ENCODE data around the gene FUOM.

FUOM gene

DNA sequence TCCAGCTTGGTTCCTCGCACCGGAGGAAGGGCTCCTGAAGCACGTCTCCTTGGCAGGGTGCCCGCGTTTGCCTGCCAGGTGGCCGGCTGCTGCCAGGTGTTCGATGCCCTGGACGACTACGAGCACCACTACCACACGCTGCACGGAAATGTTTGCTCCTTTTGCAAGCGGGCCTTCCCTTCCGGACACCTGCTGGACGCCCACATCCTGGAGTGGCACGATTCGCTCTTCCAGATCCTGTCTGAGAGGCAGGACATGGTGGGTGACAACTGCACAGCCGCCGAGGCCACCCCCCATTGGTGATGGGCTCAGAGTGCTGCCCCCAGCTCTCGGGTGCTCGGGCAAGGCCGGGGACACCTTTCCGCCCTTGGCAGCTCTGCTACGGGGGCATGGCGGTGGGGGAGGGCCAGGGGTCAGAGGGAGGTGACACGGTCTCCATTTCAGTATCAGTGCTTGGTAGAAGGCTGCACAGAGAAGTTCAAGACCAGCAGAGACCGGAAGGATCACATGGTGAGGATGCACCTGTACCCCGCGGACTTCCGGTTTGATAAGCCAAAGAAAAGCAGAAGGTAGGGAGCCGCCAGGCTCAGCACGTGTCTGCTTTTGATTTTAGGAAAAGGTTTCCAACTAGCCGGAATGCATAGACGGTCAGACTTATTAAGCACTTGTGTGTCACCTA is 48.0 kb downstream of the FUOM start:
- DNase-seq = no peak

DNA sequence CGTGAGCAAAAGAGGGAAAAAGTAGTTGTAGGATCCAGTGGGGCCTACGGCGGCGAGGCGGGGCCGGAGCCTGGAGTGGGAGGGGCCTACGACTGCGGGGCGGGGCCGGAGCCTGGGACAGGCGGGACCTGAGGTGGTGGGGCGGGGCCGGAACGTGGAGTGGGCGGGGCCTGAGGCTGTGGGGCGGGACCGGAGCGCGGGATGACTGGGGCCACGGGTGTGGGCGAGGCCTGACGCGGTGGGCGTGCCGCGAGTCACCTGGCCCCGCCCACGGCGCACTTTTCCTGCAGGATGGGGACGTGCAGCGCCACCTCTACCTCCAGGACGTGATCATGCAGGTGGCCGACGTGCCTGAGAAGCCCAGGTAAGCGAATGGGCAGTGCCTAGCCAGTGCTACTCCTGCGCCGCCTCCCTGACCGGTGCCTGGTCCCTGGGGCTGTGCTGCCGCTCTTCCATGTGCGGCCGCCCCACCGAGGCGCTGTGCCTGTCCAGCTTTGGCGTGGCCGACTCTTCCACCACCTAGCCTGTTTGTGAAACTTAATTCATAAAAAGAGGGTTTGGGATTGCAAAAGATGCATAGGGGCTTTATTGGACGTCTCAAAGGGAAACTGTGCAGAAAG is 48.6 kb downstream of the FUOM start:
- DNase-seq = peak; percentile 86

DNA sequence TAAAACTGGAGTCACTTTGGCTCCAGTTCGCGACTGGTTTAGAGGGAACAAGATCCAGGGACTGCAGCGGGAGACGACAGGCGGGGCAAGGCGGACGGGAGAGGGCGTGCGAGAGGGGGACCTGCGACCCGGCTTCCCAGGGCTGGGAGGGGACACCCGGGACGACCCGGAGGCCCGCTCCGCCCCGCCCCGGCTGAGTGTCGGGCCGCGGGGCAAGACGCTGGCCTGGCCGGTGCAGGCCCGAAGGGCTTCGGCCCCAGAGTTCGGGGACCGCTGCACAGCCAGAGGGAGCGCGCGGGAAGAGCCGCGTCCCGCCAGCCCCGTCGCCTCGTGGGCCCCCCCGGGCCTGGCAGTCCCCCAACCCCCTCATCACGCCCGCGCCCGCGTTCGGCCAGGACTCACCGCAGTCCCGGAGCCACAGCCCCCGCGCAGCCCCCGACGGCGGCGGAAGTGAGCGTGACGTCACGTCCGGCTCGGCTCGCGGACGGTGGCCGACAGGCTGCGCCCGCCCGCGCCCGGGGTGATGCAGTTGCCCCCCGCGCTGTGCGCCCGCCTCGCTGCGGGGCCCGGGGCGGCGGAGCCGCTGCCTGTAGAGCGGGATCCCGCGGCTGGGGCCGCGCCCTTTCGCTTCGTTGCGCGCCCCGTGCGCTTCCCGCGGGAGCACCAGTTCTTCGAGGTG is 49.3 kb downstream of the FUOM start, which contains the start of the genes TUBGCP2 and ZNF511:
TSS of gene TUBGCP2 (minus strand) at position 452 of the 679 bp plus-strand sequence. CDS start 5,931 bp downstream, outside the sequence.
TSS of gene ZNF511 (plus strand) at position 494 of the 679 bp plus-strand sequence. CDS start at position 524, 30 bp downstream.
- peak; percentile 79 for DNase-seq

DNA sequence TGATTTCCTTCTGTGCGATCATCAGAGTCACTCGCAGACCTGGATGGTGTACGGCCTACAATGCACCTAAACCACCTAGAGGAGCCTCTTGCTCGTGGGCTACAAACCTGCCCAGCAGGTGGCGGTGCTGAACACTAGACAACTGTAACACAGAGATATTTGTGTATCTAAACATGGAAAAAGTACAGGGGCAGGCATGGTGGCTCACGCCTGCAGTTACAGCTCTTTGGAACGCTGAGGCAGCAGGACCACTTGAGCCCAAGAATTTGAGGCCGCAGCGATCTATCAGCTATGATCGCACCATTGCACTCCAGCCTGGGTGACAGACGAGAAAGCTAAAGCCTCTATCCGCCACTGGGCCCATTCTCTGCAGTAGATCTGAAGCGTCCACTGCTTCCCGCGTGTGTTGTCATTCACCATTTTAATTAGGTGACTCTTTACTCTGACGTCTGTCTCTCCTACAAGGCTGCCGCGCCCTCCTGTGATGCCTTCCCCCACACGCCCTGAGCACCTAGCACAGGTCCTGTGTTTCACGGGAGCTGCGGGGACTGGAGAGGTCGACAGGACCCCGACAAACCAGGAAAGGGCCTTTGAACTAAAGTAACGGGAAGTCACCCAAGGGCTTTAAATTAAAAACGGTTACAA is 49.9 kb downstream of the FUOM start:
- DNase-seq = peak; percentile 78

DNA sequence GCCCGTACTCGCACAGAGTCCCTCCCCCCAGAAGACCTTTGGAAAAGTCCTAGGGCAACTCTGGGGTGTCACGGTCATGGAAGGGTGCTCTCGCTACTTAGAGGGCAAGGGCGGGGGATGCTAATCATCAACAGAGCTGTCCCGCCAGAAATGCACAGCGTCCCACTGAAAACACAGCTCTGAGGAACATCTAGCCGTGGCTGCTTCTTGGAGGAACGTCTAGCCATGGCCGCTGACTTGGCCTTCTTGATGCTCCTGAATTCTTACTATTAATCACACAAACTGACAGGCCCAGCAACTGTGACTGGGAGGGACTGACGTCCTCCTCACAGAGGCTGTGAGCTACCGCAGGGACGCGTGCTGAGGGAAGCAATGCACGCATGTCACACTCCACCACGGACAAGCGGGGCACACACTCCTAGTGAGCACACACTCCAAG is 50.9 kb downstream of the FUOM start:
- no peak for DNase-seq

DNA sequence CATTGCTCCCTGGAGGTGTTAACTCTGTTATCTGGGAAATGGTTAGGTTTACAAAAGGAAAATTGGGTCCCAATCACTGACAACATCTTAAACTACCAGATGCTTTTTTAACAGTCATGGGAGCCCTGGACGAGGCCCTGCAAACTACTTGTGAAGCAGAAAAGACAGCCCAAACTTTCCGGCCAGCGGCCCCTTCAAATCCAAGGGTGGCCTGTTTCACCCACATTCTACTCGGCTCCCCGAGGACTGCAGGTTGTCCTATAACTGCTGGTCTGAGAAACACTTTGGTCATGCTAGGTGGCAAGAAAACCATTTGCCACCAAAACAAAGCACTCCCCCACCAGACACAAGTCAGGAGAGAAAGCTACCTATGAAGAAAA is 51.7 kb downstream of the FUOM start:
- no peak for DNase-seq
